AG10803 (cell line): Measurements from ENCODE around the gene OCA2.

Experiments used
- DNase-seq: peaks from one replicate; pipeline ENCODE4 v3.0.0; 2010; ENCODE audit warnings: low read depth
- H3K4me3 ChIP-seq: 2 replicates; pipeline ENCODE4 v1.5.1; 2011; ENCODE audit warnings: mild to moderate bottlenecking, low read length, control low read depth
- TF ChIP-seq, protein P1 (sequence below): conservative IDR thresholded peaks from 2 replicates; pipeline ENCODE4 v1.5.1; 2011; ENCODE audit warnings: mild to moderate bottlenecking, low read length, control low read depth, inconsistent platforms

The OCA2 gene

DNA sequence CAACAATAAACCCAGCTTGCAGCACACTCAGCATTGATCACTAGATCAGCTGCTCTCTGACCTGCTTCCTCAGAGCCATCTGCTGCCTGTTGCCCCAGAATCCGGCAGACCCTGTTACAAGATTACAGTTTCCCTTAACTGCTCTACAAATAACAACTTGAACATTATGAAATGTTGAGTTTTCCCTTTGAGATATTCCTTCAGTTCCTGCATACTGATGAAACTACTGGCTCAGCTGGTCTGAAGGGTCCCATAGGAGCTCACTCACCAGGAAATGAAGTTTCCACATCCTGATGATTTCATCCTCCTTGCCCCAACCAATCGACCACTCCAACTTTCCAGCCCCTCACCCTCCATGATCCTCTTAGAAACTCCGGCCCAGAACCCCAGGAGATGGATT is 281.9 kb downstream of the OCA2 start:
- no peak for DNase-seq
- no peak overlapping the region for H3K4me3 ChIP-seq
- TF ChIP-seq, protein P1, sequence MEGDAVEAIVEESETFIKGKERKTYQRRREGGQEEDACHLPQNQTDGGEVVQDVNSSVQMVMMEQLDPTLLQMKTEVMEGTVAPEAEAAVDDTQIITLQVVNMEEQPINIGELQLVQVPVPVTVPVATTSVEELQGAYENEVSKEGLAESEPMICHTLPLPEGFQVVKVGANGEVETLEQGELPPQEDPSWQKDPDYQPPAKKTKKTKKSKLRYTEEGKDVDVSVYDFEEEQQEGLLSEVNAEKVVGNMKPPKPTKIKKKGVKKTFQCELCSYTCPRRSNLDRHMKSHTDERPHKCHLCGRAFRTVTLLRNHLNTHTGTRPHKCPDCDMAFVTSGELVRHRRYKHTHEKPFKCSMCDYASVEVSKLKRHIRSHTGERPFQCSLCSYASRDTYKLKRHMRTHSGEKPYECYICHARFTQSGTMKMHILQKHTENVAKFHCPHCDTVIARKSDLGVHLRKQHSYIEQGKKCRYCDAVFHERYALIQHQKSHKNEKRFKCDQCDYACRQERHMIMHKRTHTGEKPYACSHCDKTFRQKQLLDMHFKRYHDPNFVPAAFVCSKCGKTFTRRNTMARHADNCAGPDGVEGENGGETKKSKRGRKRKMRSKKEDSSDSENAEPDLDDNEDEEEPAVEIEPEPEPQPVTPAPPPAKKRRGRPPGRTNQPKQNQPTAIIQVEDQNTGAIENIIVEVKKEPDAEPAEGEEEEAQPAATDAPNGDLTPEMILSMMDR, result no peak

DNA sequence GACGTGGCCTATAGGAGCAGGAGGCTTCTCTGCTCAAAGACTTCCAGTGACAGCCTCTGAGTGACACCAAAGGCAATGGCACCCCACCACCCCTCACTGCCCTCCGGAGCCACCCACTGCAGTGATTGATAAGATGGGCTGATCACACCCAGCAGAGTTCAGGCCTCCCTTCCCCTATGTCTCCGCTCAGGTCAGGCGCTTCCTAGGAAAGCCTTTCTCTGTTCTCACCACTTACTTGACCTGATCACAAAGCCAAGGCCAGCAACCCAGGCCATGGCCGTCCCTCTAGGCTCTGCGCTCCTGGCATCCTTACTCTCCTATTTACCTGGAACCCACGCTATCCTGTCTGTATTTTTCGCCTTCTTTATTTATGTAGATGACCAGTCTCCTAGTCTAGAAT is 282.3 kb downstream of the OCA2 start:
- no peak overlapping the region for H3K4me3 ChIP-seq
- no peak for DNase-seq
- TF ChIP-seq, protein P1, result no peak

DNA sequence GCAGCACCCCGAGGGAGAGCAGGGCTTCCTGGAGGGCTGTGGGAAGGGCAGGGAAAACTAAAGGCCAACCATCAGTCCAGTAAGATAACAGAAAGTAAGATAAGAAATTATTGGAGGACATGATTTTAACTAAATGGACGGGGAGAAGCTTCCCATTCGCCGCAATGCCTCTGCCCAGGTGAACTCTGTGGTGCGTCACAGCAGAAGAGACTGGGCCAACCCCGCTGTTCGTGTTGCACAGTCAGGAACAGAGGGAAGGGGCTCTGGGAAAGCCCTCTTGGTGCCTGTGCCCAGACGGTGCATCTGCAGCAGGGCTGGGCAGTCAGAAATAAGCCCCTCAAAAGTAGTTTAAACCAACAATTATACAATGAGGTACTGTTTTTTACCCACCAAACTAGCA is 284.1 kb downstream of the OCA2 start:
- no peak overlapping the region for H3K4me3 ChIP-seq
- no peak for DNase-seq

DNA sequence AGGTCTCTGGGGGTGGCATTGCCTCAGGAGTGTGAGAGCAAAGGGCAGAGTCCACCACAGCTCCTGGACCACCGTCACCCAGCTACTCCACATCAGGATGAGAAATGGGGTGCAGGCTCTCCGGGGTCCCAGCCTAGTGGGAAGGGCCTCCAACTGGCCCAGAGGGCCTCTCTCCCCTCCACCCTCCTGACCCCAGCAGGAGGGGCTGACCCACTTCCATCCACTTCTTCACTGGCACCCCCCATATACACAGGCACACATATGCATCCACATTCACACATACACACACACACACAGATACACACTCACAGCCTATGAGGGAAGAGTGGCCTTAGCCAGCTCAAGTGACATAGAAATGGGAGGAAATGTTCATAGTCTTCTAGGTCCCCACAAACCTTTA is 286.0 kb downstream of the OCA2 start:
- TF ChIP-seq, protein P1, result no peak
- H3K4me3 ChIP-seq, result no peak overlapping the region
- no peak for DNase-seq

More for the DNA sequence above, 284.1 kb downstream of the OCA2 start:
- TF ChIP-seq, protein P1, result no peak

DNA sequence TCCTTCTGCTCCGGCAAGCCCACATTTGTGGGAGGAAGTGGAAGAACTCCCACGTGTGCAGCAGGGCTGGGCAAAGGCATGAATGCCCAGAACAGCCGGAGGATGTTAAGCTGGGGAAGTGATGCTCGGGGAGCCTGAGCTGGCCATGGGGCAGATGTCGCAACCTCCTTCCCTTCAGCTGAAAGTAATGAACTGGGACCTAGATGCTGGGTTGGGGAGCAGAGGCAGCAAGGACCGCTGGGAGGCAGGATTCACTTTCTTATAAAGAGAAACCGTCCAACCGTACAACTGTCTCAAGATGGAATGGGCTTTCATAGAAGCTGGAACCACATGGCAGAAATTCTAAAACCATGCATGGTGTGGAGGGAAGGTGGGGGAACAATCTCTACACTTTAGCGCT is 290.9 kb downstream of the OCA2 start:
- DNase-seq, result no peak
- TF ChIP-seq, protein P1, result no peak
- no peak overlapping the region for H3K4me3 ChIP-seq

DNA sequence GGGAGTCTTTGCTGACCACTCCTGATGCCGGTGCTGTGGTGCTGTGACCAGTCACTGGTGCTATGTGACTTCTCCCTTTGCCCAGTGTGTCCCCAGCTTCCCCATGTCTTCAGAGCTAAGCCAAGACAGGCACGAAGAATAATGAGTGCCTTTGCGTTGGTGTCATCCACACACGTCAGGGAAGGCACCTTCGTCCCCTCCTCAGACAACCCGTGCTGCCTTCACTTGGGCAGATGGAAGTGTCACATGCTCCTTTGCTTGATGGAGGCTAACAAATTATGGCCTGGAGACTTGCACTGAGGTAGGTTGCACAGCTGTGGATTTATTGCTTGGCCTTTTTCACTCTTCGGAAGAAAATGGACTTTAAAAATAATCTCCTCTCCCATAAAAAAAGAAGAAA is 291.8 kb downstream of the OCA2 start:
- DNase-seq, result no peak
- TF ChIP-seq, protein P1, result no peak
- no peak overlapping the region for H3K4me3 ChIP-seq

DNA sequence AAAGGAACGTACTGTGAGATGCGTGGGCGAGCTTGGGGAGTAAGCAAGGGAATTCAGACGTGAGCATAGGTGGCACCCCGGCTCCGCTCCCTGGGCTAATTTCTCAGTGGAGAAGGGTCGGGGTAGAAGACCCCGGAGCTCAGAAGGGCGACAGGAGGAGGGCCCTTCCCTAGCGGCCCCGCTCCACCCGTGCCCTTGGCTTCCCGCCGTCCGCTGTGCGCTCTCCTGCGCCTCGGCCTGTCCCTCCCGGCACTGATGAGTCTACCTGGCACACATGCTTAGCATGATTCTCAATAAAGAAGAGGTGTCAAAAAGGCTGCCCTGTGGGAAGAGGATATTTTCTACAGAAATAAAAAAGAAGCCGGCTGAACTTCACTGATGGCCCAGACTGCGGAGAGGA is 292.7 kb downstream of the OCA2 start:
- H3K4me3 ChIP-seq, result no peak overlapping the region
- TF ChIP-seq, protein P1, result no peak
- DNase-seq, result no peak
